HG03378 (cell line): ENCODE data around the gene TVP23A.
"Not testable (repeated sequence)": the region's sequence is repeated elsewhere in the genome, so short reads cannot be mapped to it uniquely, and the experiment has no call there.

Source experiments
- ATAC-seq: cut with Tn5 transposase; IDR thresholded peaks from one replicate; pipeline ENCODE4 v1.9.1; 2021; ENCODE audit warnings: mild to moderate bottlenecking, moderate library complexity; ENCODE audit not compliant: unreplicated experiment

TVP23A gene

DNA sequence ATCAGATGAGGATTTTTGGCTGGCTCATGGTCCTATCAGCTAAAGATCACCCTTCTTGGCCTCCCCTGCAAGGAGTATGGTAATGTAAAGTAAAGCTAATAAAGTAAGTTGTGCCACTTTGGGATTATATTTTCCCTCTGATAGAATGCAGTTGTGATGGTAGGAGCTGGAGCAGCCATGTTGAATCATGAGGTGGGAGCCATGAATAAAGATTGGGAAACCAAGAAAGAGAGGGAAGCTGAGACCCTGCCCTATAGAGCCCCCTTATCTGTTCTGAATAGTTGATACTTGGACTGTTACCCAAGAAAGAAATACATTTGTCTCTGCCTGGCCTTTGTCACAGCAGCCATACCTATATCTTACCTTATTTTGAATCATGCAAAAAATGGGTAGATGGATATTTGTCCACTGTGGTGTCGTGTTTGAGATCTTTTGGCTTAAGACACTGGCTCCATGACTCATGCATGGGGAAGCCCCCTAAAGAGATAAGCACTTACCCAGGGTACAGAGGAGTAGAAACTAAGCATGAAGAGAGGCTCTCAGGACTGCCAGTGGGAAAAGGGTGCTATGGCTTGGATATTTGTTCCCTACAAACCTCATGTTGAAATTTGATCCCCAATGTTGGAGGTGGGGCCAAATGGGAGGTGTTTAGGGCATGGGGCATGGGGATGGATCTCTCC is 17.7 kb upstream of the TVP23A start:
- no peak for ATAC-seq

DNA sequence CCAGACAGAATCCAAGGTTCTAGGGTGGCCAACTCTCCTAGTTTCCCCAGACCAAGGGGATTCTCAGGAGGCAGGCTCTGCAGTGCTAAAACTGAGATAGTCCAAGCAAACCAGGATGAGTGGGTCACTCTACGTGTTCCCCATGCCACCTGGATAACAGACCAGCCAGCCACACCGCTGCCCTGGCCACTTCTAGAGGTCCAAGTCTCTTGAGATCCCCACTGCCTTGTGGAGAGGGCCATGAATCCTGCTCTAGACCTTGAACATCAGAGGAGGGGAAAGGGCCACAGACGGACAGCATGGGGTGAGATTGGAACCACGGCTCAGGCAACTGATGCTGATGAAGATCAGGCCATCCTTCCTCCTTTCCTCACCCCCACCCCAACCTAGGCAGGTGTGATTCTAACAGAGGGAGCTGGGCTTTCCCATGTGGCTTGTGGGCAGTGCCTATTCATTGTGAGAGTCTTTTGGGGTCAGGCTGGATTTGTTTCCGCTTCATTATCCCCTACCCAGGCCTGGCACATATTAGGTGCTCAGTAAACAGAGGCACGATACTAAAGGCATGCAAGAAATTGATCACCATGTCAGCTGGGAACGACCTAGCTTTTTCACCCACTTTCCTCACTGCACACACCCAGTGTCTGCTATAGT is 16.8 kb upstream of the TVP23A start:
- peak; percentile 78 for ATAC-seq

DNA sequence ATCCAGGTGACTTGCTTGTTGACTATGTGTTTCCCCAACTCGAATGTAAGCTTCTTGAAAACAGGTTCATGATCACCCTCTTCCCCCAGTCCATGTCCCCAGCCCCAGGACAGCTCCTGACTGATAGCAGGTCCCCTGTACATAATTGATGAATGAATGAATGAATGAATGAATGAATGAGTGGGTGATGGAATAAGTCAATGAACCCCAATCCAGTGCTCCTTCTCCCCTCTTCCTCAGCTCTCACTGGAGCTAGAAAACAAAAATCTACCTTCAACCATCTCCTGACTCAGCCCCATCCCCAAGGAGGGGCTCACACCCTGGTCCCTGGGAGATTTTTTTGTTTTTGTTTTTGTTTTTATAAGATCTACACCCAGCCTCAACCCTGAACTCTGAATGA is 16.2 kb upstream of the TVP23A start:
- ATAC-seq = no peak

DNA sequence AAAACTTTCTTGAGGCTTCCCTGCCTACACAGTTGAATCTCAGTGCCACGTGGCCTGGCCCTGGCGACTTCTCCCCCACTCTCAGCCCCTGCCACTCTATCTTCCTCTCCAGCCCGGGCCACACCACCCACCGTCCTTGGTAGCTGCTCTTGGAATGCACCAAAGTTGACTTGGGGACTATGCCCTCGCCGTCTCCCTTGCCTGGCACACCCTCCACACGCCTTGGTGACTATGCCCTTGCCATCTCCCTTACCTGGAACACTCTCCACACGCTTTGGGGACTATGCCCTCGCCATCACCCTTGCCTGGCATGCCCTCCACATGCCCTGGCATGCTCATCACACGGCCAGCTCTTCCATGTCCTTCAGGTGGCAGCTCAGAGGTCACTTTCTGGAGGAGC is 15.5 kb upstream of the TVP23A start:
- ATAC-seq = no peak

DNA sequence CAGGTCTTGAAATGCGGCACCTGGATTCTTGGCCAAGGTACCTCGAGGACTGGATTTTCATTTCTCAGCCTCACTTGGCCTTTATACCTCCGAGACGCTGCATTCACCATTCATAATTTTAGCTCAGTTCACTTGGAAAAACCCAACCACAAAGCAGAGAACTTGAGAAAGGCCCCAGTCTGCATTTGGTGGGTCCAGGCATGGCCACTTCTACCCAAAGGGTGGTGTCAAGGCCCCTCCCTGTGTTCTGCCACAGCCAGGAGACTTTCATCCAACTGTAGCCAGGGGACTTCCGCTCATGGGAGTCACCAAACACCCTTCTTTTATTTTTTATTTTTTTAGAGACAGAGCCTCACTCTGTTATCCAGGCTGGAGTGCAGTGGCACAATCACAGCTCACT is 14.7 kb upstream of the TVP23A start:
- ATAC-seq = no peak

DNA sequence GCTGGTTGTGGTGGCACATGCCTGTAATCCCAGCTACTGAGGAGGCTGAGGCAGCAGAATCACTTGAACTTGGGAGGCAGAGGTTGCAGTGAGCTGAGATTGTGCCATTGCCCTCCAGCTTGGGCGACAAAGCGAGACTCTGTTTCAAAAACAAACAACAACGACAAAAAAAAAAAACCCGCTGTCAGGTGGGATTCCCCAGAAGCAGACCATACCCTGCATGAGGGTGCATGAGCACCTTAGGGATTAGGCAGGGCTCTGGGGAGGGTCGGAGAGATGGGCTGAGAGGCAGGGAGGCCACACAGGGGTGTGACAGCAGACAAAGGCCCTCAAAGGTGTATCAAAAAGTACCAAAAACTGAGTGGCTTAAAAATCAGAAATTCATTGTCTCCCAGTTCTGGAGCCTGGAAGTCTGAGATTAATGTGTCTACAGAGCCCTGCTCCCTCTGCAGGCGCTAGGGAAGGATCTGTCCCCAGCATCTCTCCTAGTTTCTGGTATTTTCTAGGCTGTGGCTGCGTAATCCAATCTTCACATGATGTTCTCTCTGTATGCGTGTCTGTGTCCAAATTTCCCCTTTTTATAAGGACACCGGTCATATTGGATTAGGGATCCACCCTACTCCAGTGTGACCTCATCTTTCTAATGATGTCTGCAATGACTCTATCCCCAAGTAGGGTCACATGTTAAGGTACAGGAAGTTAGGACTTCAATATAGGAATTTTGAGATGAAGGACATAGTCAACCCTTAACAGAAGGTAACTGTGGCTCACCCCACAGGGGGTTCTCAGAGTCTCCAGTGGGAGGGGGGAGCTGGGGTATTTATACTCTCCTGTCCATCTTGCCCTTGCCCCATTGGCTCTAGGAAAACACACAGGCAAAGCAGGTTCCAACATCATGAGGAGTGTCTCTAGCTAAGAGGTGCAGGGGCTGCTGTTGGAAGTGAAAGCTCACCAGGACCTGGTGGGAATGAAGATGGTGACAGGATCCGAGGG is 13.6 kb upstream of the TVP23A start:
- ATAC-seq = no peak

DNA sequence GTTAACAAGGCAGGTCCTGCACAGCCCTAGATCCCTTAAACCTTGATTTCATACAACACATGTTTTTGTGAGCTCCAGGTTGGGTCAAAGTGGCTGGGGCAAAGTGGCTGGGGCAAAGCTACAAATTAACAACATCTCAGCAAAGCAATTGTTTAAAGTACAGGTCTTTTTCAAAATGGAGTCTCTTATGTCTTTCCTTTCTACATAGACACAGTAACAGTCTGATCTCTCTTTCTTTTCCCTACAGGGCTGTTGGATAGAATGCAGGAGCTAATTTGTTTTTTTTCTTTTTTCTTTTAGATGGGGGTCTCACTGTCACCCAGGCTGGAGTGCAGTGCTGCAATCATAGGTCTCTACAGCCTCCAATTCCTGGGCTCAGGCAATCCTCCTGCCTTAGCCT is 11.6 kb upstream of the TVP23A start:
- ATAC-seq = not testable (repeated sequence)

DNA sequence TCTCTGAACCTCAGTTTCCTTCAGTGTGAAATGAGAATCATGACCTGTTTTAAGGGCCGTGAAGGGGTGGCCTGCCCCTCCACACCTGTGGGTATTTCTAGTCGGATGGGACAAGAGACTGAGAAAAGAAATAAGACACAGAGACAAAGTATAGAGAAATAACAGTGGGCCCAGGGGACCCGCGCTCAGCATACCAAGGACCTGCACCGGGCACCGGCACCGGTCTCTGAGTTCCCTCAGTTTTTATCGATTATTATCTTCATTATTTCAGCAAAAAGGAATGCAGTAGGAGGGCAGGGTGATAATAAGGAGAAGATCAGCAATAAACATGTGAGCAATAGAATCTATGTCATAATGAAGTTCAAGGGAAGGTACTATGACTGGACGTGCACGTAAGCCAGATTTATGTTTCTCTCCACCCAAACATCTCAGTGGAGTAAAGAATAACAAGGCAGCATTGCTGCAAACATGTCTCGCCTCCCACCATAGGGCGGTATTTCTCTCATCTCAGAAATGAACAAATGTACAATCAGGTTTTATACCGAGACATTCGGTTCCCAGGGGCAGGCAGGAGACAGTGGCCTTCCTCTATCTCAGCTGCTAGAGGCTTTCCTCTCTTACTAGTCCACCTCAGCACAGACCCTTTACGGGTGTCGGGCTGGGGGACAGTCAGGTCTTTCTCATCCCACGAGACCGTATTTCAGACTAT is 10.9 kb upstream of the TVP23A start:
- ATAC-seq = not testable (repeated sequence)

DNA sequence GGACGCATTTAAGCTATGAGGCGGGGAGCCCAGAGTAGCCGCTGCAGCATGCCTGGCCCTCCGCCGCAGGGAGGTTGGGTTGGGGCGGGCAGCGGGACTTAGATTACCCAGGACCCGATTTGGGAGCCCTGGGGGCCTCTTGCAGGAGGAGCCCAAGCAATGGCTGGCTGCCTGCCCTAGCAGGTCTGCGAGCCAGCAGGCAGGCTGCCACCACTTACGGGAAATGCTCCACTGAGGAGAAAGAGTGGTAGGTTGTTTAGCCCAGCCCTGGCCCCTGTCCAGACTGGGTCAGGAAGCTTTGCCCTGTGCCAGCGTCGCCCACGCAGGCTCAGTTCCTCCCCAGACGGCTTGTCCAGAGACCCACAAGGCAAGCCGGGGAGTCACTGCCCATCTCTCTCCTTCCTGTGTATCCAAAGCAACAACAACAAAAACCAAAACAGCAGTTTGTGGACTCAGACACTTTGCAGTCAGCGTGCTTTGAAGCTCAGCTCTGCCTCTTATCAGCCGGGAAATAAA is 10.3 kb upstream of the TVP23A start:
- ATAC-seq = no peak

DNA sequence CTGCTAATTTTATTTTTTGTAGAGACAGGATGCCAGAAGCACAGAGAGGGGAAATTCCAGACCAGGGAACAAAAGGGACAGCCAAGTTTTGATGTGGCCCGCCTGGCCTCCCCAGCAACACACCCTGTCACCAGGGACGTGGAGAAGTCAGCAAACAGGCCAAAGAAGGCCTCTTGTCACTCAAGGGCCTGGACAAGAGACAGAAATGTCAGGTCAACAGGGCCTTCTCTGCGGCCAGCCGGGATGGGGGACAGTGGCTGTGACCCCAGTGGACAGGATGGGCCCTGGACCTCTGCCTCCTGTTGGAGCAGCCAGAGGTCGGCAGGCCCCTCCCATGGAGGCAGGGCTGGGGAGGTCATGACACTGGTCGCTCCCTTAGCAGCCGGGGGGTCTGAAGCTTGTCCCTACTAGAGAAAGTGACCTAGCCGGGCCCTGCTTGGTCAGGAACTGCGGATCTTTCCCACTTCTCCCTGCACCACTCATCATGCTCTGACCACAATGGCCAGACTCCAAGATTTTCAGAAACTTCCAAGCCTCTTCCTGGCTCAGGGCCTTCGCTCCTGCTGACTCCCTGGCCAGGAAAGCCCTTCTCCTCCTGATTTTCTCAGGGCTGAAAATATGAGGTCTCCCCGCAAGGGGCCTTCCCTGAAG is 9.2 kb upstream of the TVP23A start:
- no peak for ATAC-seq

DNA sequence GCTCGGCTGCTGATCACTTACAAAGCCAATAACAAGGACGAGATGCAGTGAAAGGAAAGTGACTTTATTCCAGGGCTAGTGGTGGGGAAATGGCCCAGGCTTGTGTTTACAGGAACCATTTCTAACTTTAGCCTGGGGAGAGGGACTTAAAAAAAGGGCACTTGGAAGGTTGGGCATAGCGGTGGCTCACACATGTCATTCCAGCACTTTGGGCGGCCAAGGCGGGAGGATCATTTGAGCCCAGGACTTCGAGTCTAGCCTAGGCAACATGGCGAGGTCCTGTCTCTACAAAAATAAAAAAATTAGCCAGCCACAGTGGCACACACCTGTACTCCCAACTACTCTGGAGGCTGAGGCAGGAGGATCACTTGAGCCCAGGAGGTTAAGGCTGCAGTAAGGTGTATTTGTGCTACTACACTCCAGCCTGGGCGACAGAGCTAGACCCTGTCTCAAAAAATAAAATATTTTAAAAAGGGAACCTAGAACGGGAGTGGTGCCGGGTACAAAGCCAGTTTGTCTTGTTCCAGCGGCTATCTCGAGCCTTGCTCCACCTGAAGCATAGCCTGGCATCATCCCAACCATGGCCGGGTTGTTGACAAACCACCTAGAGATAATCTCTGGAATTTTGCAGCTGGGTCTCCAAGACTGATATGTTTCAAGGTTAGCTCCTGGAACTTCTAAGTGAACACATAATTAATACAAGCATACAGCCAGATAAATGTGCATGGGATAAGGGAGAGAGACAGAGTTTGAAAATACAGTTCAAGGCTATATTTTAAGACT is 5.7 kb upstream of the TVP23A start:
- no peak for ATAC-seq

DNA sequence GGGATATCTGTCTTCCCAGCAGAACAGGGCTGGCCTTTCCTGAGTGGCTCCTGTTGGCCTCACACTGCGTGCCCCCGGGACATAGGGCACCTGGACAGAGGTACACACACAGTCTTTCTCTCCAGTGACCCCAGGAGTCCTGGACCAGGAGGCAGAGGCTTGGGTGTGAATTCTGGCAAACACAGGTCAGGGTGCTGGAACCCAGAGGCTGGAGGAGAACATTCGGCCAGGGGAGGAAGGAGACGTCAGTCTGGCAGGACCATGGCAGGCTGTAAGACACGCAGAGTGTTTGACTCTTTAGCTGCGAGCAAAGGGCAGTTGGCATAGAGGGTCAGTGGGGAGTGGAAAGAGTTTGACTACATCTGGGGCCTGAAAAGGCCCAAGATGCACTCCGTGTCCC is 4.1 kb upstream of the TVP23A start:
- no peak for ATAC-seq

DNA sequence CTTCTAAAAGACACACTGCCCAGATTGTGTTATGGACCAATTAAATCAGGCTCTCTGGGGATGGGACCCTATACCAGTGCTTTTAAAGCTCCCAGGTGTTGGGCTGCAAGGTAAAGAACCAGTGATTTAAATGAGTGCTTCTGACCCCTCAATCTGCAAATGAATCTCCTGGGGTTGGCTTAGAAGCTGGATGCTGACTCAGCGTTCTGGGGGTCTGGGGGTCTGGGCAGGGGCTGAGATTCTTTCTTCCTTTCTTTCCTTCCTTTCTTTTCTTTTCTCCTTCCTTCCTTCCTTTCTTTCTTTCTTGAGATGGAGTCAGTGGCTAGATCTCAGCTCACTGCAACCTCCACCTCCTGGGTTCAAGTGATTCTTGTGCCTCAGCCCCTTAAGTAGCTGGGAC is 2.0 kb upstream of the TVP23A start:
- no peak for ATAC-seq

DNA sequence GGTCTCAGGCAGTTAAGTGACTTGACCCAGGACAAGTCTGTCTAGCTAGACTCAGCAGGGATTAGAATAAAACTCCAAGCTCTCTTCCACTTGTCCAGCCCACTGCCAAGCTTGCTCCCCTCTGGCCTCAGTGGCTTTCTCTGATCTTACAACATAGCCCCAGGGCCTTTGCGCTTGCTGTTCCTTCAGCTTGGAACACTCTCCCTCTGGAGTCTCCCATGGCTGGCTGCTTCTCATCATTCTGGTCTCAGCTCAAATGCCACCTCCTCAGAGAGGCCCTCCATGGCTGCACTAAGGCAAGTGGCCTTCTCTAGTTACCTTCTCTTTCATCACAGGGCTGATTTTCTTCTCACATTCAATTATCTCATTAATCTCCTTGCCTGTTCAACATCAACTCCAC is 1.1 kb downstream of the TVP23A start:
- no peak for ATAC-seq

DNA sequence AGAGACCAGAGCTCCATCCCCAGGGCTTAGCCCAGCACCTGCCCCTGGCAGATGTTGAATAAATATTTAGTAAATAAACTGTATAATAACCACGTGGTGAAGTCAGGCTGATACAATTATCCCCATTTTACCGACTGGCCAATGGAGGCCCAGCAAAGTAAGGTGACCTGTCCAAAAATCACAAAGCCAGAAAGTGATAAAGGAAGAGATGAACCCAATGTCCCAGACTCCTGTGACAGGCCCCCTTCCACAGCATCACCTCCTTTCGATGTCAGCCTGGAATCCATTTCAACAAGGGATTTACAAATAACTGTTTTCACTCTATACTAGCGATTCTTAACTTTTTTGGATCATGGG is 5.5 kb downstream of the TVP23A start:
- ATAC-seq = no peak

DNA sequence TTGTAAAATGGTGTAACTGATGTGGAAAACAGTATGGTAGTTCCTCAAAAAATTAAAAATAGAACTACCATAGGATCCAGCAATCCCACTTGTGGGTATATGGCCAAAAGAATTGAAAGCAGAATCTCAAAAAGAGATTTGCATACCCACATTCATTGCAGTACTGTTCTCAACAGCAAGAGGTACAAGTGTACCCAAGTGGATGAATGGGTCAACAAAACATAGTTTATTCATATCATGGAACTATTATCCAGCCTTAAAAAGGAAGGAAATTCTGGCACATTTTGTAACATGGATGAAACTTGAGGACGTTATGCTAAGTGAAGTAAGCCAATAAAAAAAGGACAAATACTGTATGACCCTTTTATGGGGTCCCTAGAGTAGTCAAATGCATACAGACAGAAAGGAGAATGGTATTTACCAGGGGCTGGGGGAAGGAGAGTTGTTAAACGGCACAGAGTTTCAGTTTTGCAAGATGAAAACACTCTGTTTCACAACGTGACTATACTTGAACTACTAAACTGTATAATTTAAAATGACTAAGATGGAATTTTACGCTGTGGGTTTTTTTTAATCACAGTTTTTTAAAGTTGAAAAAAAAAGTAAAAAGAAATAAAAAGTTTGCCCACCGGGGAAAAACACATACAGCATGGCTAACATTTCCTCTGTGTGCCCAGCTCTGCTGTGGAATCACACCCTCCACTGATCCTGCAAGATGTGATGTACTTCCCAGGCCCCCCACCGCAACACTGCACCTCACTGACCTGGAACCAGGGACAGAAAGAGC is 6.1 kb downstream of the TVP23A start:
- ATAC-seq = peak; percentile 52

DNA sequence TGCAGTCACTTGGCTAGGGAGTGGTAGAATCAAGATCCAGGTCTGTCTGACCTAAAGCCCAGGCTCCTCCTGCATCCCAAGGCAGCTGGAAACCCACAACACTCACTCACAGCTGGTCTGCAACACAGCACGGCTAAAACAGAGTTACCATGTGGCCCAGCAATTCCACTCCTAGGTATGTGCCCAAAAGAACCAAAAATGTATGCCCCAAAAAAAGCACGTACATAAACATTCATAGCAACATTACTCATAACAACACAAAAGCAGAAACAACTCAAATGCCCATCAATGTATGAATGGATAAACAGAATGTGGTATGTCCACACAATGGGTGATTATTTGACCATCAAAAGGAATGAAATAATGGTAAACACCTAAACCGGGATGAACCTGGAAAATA is 8.9 kb downstream of the TVP23A start:
- ATAC-seq = no peak

DNA sequence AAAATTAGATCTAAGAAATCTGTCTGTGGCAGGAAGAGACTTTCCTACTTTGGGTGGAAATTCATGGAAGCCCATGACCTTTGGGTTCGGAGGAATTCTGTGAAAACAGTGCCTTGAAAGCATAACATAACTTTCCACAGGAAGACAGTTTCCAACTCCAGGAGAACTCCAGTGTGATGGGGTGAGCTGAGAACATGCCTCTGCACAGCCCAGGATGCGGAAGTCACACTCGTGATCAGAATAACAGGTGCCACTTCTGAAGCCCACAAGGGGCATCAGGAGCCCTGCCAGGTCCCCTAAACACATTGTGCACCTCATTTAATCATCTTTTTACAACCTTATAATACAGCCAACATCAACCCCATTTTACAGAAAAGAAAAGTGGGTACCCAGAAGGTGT is 9.7 kb downstream of the TVP23A start:
- ATAC-seq = no peak

DNA sequence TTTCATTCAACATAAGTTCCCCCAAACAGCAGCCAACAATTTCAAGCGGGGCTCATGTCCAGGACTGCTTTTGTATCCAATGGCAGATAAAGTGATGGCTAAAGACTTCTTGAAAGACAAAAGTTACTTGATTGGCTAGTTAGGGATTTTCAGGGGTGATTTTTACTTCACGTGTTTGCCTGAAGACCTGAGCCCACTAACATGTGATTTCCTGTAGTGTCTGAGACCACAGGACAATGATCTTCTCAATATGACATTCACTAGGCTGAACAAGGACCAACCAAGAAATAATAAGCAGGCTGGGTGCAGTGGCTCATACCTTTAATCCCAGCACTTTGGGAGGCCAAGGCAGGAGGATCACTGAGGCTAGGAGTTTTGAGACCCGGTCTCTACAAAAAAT is 10.4 kb downstream of the TVP23A start:
- no peak for ATAC-seq
